ENCODE data around the gene FHL5.
A peak's percentile ranks its signal among the peaks of the same experiment; 100 is the strongest.
"Not testable (repeated sequence)": the region's sequence is repeated elsewhere in the genome, so short reads cannot be mapped to it uniquely, and the experiment has no call there.

Gene FHL5

DNA sequence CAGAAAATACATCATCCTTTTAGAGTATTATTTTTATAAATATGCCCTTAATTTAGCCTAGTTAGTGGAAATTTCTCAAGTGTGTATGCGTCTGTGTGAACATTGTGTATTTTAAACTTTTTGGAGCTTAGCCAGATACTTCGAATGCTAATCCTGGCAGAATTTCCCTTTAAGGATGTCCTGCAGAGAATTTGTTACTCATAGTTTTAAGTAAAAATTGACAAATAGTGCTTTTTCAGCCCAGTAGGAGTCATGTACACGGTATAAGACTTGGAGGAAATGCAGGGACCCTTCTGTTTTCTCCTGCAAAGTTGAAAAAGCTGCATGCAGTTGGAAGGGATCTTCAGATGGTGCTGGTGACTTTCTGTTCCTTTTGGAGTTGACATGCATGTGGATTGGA is at the start of gene FHL5:
Gene FHL5, plus strand, starts transcription at position 243 of the 400 bp plus-strand sequence. CDS start 40,486 bp downstream, outside the sequence.
- DNase-seq (ENCODE audit: low spot score) = no peak

DNA sequence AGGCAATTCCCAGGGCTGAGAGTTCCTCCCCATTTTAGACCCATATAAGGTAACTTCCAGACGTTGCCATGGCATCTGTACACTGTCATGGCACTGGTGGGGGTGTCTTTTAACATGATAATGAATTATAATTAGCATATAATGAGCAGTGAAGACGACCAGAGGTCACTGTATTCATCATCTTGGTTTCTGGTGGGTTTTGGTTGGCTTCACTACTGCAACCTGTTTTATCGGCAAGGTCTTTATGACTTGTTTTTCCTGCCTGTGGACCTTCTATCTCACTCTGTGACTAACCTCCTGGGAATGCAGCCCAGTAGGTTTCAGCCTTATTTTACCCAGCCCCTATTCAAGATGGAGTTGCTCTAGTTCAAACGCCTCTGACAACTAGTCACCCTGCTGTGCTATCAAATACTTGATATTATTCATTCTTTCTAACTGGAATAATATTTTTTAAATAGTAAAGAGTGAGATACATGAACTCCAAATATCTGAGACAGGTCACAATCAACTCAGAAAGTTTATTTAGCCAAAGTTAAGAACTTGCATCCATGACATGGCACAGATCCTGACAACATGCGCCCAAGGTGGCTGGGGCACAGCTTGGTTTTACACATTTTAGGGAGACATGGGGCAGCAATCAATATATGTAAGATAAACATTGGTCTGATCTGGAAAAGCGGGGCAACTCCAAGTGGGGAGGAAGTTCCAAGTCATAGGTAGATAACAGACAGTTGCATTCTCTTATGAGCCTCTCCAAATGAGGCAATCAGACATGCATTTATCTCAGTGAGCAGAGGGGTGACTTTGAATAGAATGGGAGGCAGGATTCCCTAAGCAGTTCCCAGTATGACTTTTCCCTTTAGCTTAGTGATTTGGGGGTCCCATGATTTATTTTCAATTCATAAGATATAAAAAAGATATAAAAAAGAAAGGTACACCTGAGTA is 42.5 kb upstream of the FHL5 start:
- no peak for DNase-seq (ENCODE audit: low spot score)

- DNase-seq (ENCODE audit: low spot score) = no peak
These were observed 41.7 kb upstream of the FHL5 start for GRCh38 chr6:96521306-96521643.

DNA sequence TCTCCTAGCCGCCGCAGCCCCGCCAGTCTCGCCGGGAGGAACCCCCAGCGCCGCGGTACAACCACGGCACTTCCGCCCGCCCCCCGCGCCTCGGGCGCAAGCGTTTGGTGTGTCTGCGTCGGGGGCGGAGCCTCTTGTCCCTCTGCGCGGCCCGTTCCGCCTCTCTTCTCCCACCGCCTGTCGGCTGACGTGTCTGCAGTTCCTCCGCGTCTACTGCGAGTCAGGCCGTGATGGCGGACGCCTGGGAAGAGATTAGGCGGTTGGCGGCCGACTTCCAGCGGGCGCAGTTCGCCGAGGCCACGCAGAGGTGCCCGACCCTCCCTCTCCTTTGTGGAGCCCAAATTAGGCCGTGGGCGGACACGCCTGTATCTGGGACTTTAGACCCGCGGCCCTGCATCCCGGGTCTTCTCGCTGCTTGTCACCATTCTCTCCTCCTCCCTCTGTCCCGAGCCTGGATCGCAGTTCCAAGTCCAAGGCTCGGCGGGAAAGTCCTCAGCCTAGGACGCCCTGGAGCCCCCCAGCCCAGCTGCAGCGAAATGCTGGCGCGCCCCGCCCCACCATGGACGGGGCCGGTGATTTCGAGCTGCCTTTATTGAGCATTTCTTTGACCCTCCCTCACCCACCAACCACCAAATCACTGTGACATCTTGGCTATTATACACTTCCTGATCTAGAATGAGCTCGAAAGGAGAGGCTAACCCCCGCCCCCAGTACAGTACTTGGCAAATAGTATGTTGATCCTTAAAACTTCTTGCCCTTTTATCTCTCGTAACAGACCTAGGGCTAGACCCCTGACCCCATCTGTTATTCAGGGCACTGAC is 41.1 kb upstream of the FHL5 start, which contains the start of gene UFL1:
Gene UFL1, plus strand, starts transcription at position 163 of the 821 bp plus-strand sequence. Its CDS starts 68 bp downstream, at position 231.
- peak; percentile 95 for DNase-seq (ENCODE audit: low spot score)

- no peak for DNase-seq (ENCODE audit: low spot score)
These were observed 40.4 kb upstream of the FHL5 start for GRCh38 chr6:96522465-96523009.

GRCh38 chr6:96528193-96528592 is 34.7 kb upstream of the FHL5 start:
- DNase-seq (ENCODE audit: low spot score) = no peak

DNA sequence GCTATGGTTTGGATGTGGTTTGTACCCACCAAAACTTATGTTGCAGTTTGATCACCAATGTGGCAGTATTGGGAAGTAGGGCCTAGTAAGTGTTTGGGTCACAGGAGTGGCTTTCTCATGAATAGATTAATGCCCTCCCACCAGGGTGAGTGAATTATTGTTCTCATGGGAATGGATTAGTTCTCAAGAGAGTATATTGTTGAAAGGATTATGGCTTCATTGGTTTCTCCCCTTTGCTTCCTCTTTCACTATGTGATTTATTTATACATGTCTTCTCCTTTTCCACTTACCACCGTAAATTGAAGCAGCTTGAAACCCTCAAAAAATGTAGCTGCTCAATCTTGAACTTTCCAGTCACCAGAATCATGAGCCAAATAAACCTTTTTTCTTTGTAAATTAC is 30.5 kb upstream of the FHL5 start:
- DNase-seq (ENCODE audit: low spot score) = no peak

DNA sequence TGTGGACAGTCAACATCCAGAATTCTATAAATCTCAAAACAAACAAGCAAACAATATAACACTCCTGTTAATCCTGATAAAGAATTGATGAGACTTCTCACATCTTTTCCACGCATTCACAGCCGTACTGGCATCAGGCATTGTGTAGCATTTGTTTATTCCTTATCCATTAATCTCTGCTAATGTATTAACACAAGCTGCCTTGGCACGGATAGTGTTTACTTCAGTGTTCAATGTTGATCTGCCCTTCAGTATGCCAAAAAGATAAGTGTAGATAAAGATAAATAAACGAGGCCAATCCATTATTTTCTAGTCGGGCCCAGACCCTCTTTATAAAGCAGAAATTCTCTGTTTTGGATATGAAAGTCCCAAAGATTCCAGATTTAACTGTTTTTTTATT is 25.2 kb upstream of the FHL5 start:
- DNase-seq (ENCODE audit: low spot score) = no peak

DNA sequence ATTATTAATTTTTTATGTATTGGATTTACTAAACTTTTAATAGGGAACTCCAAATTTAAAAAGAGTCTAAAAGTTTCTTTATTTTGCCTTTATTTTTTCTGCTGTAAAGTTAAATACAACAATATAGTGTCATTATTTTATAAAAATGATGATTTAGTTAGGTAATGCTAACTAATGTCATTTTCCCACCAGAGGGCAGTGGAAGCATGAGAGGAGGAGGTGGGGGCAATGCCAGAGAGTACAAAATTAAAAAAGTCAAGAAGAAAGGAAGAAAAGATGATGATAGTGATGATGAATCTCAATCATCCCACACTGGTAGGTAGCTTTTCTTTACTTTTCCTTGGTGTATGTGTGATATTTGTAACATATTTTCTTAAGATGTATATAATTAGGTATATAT is 20.2 kb upstream of the FHL5 start:
- DNase-seq (ENCODE audit: low spot score) = no peak

DNA sequence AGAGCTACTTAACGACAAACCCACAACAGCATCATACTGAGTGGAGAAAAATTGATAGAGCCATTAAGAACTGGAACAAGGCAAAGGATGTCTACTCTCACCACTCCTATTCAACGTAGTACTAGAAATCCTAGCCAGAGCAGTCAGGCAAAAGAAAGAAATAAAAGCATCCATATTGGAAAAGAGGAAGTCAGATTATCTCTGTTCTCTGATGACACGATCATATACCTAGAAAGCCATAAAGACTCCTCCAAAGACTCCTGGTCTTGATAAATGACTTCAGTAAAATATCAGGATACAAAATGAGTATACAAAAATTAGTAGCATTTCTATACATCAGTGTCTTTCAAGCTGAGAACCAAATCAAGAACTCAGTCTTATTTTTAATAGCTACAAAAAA is 17.0 kb upstream of the FHL5 start:
- no peak for DNase-seq (ENCODE audit: low spot score)

DNA sequence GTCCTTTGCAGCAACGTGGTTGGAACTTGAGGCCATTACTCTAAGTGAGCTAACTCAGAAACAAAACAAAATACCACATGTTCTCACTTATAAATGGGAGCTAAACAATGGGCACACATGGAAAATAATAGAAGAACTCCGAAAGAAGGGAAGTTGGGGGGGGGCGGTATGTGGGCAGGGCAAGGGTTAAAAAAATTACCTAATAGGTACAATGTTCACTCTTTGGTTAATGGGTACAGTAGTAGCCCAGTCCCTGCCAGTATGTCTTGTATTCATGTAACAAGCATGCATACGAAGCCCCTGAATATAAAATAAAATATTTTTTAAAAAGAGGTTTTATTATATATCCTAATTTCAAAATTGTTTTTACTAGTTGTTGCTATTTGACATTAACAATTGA is 15.3 kb upstream of the FHL5 start:
- no peak for DNase-seq (ENCODE audit: low spot score)

DNA sequence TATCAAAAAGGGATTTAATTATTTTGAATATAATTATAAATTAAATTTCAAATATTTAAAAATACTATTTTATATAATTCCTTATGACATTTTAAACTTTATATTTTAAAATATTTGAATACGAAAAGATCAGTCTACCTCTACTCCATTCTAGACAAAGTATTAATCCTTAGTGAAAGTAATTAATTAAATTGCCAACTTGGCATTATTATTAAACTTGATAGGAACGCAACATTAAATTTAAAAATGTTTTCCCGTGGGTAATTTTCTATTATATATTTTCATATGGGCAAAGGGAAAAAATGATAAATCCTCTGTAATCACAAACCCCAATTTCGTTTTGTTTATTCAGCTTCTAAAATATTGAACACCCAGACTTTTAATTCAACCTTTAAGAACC is 8.4 kb upstream of the FHL5 start:
- DNase-seq (ENCODE audit: low spot score) = no peak

DNA sequence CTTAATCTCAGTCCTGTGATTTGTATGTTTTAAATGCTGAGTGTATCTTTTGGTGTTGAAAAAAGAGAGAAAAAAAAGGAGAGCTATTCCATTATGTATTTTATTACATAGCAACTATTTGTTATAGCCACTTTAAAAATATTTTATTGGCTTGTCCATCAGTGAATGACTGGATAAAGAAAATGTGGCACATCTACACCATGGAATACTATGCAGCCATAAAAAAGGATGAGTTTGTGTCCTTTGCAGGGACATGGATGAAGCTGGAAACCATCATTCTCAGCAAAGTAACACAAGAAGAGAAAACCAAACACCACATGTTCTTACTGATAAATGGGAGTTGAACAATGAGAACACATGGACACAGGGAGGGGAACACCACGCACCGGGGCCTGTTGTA is 3.2 kb upstream of the FHL5 start:
- DNase-seq (ENCODE audit: low spot score) = not testable (repeated sequence)

DNA sequence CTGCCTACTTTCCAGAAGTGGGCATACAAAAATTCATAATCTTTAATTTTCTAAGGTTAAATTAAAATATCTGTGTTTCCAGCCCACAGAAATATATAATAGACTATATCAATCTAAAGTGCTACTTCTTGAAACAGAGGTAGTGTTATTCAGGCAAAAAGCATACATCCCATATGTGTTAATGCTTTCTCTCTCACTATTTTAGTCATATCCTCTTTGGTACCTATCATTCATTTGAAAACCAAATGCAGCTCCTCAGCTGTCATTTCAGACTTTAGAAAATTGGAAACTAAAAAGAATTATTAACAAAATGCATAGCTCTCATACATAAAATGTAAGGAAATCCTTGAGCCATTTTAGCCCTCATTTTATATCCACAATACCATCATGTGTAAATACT is 925 bp downstream of the FHL5 start:
- DNase-seq (ENCODE audit: low spot score) = no peak

GRCh38 chr6:96570053-96570452 is 7.1 kb downstream of the FHL5 start:
- DNase-seq (ENCODE audit: low spot score) = no peak

- no peak for DNase-seq (ENCODE audit: low spot score)
These were observed 8.6 kb downstream of the FHL5 start for GRCh38 chr6:96571551-96571950.

GRCh38 chr6:96575359-96575758 is 12.4 kb downstream of the FHL5 start:
- no peak for DNase-seq (ENCODE audit: low spot score)

DNA sequence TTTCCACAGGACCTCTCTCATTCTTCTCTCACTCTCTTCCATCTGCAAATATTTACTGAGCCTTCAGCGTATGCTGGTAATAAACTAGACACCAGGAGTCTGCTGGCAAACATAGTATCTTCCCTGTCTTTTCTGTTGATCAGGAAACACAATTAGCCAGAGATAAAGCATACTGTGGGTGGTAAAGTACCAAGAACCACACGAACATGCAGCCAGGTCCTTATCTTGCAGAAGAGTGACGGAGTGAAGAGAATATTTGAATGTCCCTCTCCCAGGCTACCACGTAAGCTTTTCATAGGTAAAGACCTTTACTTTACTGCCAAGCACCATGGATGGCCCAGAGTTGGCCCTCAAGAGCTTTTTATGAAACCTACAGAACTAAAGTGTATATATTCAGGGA is 13.3 kb downstream of the FHL5 start:
- DNase-seq (ENCODE audit: low spot score) = no peak

DNA sequence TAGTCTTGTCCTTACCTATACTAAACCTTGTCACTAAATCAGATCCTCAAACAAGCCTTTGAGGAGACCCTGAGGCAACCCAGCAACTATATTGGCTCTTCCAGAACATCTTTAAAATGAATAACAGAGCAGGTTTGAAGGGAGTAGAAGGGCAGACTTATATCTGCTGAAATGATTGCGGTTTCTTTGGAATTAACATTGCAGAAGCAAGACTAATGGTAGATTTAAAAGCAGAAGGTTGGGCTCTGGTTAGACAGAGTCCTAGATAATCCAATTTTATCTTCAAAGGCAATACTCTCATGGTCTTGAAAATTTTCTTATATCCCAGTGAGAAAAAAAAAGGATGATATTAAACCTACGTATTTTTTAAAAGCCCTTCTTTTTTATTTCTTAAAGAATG is 19.1 kb downstream of the FHL5 start:
- DNase-seq (ENCODE audit: low spot score) = no peak

DNA sequence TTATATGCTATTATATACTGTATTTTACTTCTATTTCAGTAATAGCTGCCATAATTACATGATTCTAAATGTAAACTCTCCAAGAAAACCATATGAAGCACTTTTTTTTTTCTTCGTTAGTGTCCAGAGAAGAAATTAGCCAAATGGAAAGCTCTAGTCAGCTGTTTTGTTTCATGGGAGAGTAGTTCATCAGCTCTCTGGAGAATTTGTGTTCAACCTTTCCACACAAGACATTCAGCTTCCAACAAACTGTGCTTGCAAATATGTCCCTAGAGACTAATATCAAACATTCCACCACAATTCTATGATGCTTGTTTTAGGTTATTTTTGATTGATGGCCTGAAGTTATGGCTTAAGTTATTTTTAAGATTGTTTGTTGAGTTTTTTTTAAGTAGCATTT is 19.5 kb downstream of the FHL5 start:
- no peak for DNase-seq (ENCODE audit: low spot score)

DNA sequence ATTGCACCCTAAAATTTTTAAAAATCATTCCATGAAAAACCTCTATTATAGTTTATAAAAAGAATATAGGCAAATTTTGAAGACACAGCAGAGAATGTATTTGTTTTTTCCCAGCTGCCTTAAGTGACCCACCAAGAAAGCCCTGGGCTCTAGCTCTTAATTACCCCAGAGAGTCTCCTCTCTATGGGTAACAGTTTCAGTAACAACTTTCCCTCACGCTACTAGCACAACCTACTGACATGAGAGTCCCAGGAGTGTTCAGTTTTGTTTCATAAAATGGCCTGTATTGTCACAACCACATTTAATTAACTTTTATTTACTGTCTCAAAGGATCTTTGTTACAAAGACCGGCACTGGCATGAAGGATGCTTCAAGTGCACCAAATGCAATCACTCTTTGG is 41.5 kb downstream of the FHL5 start:
- no peak for DNase-seq (ENCODE audit: low spot score)

DNA sequence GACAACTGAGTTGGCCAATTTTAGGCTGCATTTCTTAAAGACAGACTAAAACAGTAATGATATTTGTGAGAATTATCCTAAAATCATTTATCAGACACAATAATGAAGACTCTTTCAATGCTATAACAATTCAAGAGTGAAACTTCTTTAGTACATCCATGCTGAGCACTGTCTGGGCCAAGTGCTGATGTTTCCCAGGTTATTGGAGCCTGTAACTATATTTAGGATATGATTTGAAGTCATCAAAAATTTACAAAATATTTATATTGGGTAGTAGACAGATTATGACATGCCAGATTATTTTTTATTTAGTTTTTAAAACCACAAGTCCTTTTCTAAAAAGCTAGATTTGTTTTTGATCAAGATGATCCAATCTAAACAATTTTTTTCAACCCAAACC is 45.1 kb downstream of the FHL5 start:
- DNase-seq (ENCODE audit: low spot score) = no peak

GRCh38 chr6:96610019-96610418 is 47.1 kb downstream of the FHL5 start:
- no peak for DNase-seq (ENCODE audit: low spot score)
